Measurements from ENCODE around the gene ITGBL1. TPM values are rescaled to one million over a fixed set of nuclear protein-coding genes. Genes with fewer than 3 reads are reported as not detected.
A peak's percentile ranks its signal among the peaks of the same experiment; 100 is the strongest.

ITGBL1 gene
- total RNA-seq (2022) (not detected in 2 replicates), Bru-seq, nascent RNA (percentile 2 among the genes with signal in this experiment), BruChase-seq, experiment 1, labeled RNA remaining after a 2-hour chase (percentile 3 among the genes with signal in this experiment), BruChase-seq, experiment 2, labeled RNA remaining after a 6-hour chase (percentile 2 among the genes with signal in this experiment)
- long read RNA-seq = 0 reads

DNA sequence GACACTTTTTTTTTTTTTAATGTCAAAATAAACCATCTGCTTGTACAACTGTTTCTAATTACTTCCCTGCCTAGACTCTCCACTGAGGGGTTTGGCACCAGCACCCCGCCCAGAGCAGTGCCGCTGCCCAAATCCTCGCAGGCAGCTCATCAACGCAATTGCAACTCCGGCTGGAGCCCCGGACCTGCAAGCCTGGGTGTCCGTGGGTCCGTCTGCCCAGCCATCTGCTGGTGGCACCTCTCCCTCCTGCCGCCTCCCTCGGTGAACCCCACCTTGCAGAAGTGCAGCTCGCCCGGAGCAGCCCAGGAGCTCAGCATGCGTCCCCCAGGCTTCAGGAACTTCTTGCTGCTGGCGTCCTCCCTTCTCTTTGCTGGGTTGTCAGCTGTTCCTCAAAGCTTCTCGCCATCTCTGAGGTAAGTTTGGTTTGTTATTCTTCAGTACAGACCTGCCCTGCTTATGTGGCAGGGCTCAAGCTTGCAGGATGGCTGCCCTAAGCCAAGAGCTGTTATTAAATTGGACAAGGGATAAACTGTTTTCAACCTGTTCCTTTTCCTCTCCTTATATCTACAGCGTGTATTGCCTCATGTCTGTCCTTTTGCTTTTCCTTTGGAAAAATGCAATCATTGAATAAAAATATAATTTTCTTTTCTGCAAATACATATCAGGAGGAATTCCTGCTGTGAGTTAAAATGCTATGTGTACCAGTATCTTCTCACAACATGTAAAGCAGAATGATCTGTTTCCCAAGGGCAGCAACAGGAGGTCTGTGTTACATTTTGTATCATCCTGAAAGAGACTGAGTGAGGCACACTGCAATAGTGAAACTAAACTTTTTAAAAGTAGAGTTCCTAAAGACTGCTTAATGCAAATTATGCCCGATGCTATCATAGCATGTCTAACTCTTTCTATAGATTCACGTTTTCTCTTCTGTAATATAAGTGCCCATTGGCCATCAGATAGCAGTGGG, at the start of gene ITGBL1:
ITGBL1 (plus strand) TSS at position 157 of the 967 bp plus-strand sequence; CDS start at position 316, 159 bp downstream.
- Histone ChIP-seq H3K4me1 (no peaks in the 10 kb centered on the region; the same call in 1 of the 2 replicates), H3K9me3 (no peaks in the 10 kb centered on the region), H3K36me3 (ENCODE audit: control insufficient read depth, insufficient read depth, low read length) (no peaks in the 10 kb centered on the region), H3K27me3 (replicated peaks; ENCODE audit: control insufficient read depth, insufficient read depth, low read length) (no peaks in the 10 kb centered on the region; the same call in 1 of the 2 replicates), H3K4me3 (ENCODE audit: low read depth, low read length) (no peak within 1 kb of the TSS)
- BruUV-seq (replicated peaks) = no TSS peak
- intact Hi-C loops (cut with micrococcal nuclease; ENCODE audit: unreplicated experiment) = no loop called here
- H3K4me1 Mint-ChIP-seq (ENCODE audit: low read depth, unreplicated experiment) = no peaks in the 10 kb centered on the region
- H3K27ac Mint-ChIP-seq (ENCODE audit: unreplicated experiment) = no peak within 1 kb of the TSS
- no peaks in the 10 kb centered on the region for H3K36me3 Mint-ChIP-seq (ENCODE audit: insufficient read depth, unreplicated experiment)
- no peaks in the 10 kb centered on the region for H3K9me3 Mint-ChIP-seq (ENCODE audit: unreplicated experiment)
- no peak within 1 kb of the TSS for H3K4me3 Mint-ChIP-seq (ENCODE audit: unreplicated experiment)
- ChIA-PET CTCF (no interaction called here), POLR2A (no interaction called here)
- no peak for DNase-seq
- H3K27me3 Mint-ChIP-seq (ENCODE audit: insufficient read depth, unreplicated experiment) = peaks cover under 1% of the 10 kb centered on the region
- TF ChIP-seq, protein P1, sequence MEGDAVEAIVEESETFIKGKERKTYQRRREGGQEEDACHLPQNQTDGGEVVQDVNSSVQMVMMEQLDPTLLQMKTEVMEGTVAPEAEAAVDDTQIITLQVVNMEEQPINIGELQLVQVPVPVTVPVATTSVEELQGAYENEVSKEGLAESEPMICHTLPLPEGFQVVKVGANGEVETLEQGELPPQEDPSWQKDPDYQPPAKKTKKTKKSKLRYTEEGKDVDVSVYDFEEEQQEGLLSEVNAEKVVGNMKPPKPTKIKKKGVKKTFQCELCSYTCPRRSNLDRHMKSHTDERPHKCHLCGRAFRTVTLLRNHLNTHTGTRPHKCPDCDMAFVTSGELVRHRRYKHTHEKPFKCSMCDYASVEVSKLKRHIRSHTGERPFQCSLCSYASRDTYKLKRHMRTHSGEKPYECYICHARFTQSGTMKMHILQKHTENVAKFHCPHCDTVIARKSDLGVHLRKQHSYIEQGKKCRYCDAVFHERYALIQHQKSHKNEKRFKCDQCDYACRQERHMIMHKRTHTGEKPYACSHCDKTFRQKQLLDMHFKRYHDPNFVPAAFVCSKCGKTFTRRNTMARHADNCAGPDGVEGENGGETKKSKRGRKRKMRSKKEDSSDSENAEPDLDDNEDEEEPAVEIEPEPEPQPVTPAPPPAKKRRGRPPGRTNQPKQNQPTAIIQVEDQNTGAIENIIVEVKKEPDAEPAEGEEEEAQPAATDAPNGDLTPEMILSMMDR (IDR thresholded peaks at IDR 0.05; ENCODE audit: insufficient read depth in 1 of 2, low read depth in 1 of 2, low read length in 1 of 2, severe bottlenecking in 1 of 2, unreplicated experiment in 1 of 2) = no peak

DNA sequence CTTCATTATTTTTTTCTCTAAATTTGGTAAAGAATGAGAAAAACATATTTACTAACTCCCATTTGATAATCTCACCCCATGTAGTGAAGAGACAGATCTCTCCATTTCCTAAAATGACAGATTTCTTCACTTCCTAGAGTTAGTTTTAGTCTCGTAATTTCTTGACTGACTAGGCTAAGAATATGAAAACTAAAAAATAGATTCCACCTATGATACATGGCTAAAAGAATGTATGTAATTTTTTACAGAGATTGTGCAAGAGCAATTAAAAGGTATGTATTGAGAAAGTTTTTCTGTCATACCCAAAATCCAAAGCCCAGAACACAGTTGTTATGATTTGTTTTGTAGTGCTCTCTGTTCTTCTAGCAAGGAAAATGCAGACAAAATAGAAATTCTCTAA, 45.7 kb upstream of the ITGBL1 start:
- Histone ChIP-seq H3K9me3 (no peaks in the 10 kb centered on the region), H3K4me1 (no peaks in the 10 kb centered on the region), H3K4me3 (ENCODE audit: low read depth, low read length) (no peak overlapping the region), H3K27me3 (replicated peaks; ENCODE audit: control insufficient read depth, insufficient read depth, low read length) (no peaks in the 10 kb centered on the region), H3K36me3 (ENCODE audit: control insufficient read depth, insufficient read depth, low read length) (no peaks in the 10 kb centered on the region)
- peaks cover 19% of the 10 kb centered on the region for H3K27me3 Mint-ChIP-seq (ENCODE audit: insufficient read depth, unreplicated experiment)
- TF ChIP-seq, protein P1 (IDR thresholded peaks at IDR 0.05; ENCODE audit: insufficient read depth in 1 of 2, low read depth in 1 of 2, low read length in 1 of 2, severe bottlenecking in 1 of 2, unreplicated experiment in 1 of 2) = no peak
- H3K4me3 Mint-ChIP-seq (ENCODE audit: unreplicated experiment) = no peak overlapping the region
- intact Hi-C loops (cut with micrococcal nuclease; ENCODE audit: unreplicated experiment) = no loop called here
- H3K9me3 Mint-ChIP-seq (ENCODE audit: unreplicated experiment) = no peaks in the 10 kb centered on the region
- no peak overlapping the region for H3K27ac Mint-ChIP-seq (ENCODE audit: unreplicated experiment)
- CTCF ChIA-PET = no interaction called here
- BruUV-seq (replicated peaks) = no TSS peak
- no peak for DNase-seq
- no peaks in the 10 kb centered on the region for H3K36me3 Mint-ChIP-seq (ENCODE audit: insufficient read depth, unreplicated experiment)
- H3K4me1 Mint-ChIP-seq (ENCODE audit: low read depth, unreplicated experiment) = no peaks in the 10 kb centered on the region
- POLR2A ChIA-PET = no interaction called here

GRCh38 chr13:101408154-101408553, 44.3 kb upstream of the ITGBL1 start:
- Mint-ChIP-seq H3K27ac (ENCODE audit: unreplicated experiment) (no peak overlapping the region), H3K9me3 (ENCODE audit: unreplicated experiment) (no peaks in the 10 kb centered on the region), H3K27me3 (ENCODE audit: insufficient read depth, unreplicated experiment) (peaks cover 15% of the 10 kb centered on the region), H3K4me3 (ENCODE audit: unreplicated experiment) (no peak overlapping the region), H3K36me3 (ENCODE audit: insufficient read depth, unreplicated experiment) (no peaks in the 10 kb centered on the region), H3K4me1 (ENCODE audit: low read depth, unreplicated experiment) (no peaks in the 10 kb centered on the region)
- H3K36me3 ChIP-seq (ENCODE audit: control insufficient read depth, insufficient read depth, low read length) = no peaks in the 10 kb centered on the region
- no peaks in the 10 kb centered on the region for H3K9me3 ChIP-seq
- CTCF ChIA-PET = no interaction called here
- H3K4me1 ChIP-seq = no peaks in the 10 kb centered on the region
- DNase-seq = no peak
- TF ChIP-seq, protein P1 (IDR thresholded peaks at IDR 0.05; ENCODE audit: insufficient read depth in 1 of 2, low read depth in 1 of 2, low read length in 1 of 2, severe bottlenecking in 1 of 2, unreplicated experiment in 1 of 2) = no peak
- intact Hi-C loops (cut with micrococcal nuclease; ENCODE audit: unreplicated experiment) = no loop called here
- no peaks in the 10 kb centered on the region for H3K27me3 ChIP-seq (replicated peaks; ENCODE audit: control insufficient read depth, insufficient read depth, low read length)
- POLR2A ChIA-PET = no interaction called here
- H3K4me3 ChIP-seq (ENCODE audit: low read depth, low read length) = no peak overlapping the region
- no TSS peak for BruUV-seq (replicated peaks)

All from Caco-2 (cell line).